Chondrocyte (in vitro differentiated cells): ENCODE measurements around the gene EBLN2. TPM values are rescaled to one million over a fixed set of nuclear protein-coding genes. Genes with fewer than 3 reads are reported as not detected.

ENCODE experiments used
- DNase-seq: peaks from one replicate; pipeline ENCODE4 v3.0.0; 2021; ENCODE audit warnings: mixed read lengths, low spot score
- H3K27ac Mint-ChIP-seq: one replicate; pipeline ENCODE4 v1.8.0; 2021; ENCODE audit warnings: mild to moderate bottlenecking, moderate library complexity, mixed read lengths; ENCODE audit not compliant: unreplicated experiment
- H3K27me3 Mint-ChIP-seq: 2 replicates; pipeline ENCODE4 v1.8.0; 2021; ENCODE audit warnings: low read depth, mixed read lengths
- H3K36me3 Mint-ChIP-seq: 2 replicates; pipeline ENCODE4 v1.8.0; 2021; ENCODE audit warnings: low read depth, mixed read lengths
- H3K4me1 Mint-ChIP-seq: 2 replicates; pipeline ENCODE4 v1.8.0; 2021; ENCODE audit warnings: low read depth, mild to moderate bottlenecking, mixed read lengths
- H3K4me3 Mint-ChIP-seq: one replicate; pipeline ENCODE4 v1.8.0; 2021; ENCODE audit warnings: mild to moderate bottlenecking, moderate library complexity, mixed read lengths; ENCODE audit not compliant: unreplicated experiment
- H3K9me3 Mint-ChIP-seq: 2 replicates; pipeline ENCODE4 v1.8.0; 2021; ENCODE audit warnings: low read depth, mixed read lengths
- CTCF ChIP-seq: fragments of 200-600 bp; sonication (generic); IDR thresholded peaks from 2 replicates; pipeline ENCODE4 v1.5.0; 2021; ENCODE audit warnings: antibody characterized with exemption, mild to moderate bottlenecking, moderate library complexity
- total RNA-seq: library from RNA; stranded (reverse); gene quantifications from 3 replicates; pipeline ENCODE4 v1.2.1, GENCODE V29; 2021

Gene EBLN2
- total RNA-seq, 1 donor from 2014 or later: 3.3 TPM

GRCh38 chr3:73100741-73101559, 39.5 kb downstream of the EBLN2 start:
- Mint-ChIP-seq H3K4me1 (peaks cover 5% of the 10 kb centered on the region), H3K27me3 (peaks cover 3% of the 10 kb centered on the region), H3K9me3 (no peaks in the 10 kb centered on the region), H3K36me3 (no peaks in the 10 kb centered on the region), H3K4me3 (no peak overlapping the region), H3K27ac (no peak overlapping the region)
- no peak for DNase-seq
- peak; percentile 98 for TF ChIP-seq CTCF

- Mint-ChIP-seq H3K27ac (no peak overlapping the region), H3K4me3 (no peak overlapping the region), H3K4me1 (peaks cover 5% of the 10 kb centered on the region), H3K9me3 (no peaks in the 10 kb centered on the region), H3K27me3 (peaks cover 3% of the 10 kb centered on the region), H3K36me3 (no peaks in the 10 kb centered on the region)
- DNase-seq: no peak
- TF ChIP-seq CTCF: no peak
These were observed 40.4 kb downstream of the EBLN2 start for GRCh38 chr3:73101881-73102280.

- TF ChIP-seq CTCF: no peak
These were observed 45.8 kb downstream of the EBLN2 start for GRCh38 chr3:73107215-73107614.

GRCh38 chr3:73107676-73108187, 46.3 kb downstream of the EBLN2 start:
- Mint-ChIP-seq H3K27ac (no peak overlapping the region), H3K27me3 (peaks cover 3% of the 10 kb centered on the region), H3K36me3 (no peaks in the 10 kb centered on the region), H3K4me3 (no peak overlapping the region), H3K9me3 (no peaks in the 10 kb centered on the region), H3K4me1 (no peaks in the 10 kb centered on the region)
- no peak for TF ChIP-seq CTCF
- no peak for DNase-seq

More at GRCh38 chr3:73107215-73107614, 45.8 kb downstream of the EBLN2 start:
- no peaks in the 10 kb centered on the region for H3K4me1 Mint-ChIP-seq
- no peaks in the 10 kb centered on the region for H3K9me3 Mint-ChIP-seq
- no peak for DNase-seq
- peaks cover 3% of the 10 kb centered on the region for H3K27me3 Mint-ChIP-seq
- no peaks in the 10 kb centered on the region for H3K36me3 Mint-ChIP-seq
- H3K27ac Mint-ChIP-seq: no peak overlapping the region
- H3K4me3 Mint-ChIP-seq: no peak overlapping the region

- no peak overlapping the region for H3K4me3 Mint-ChIP-seq
- no peak for TF ChIP-seq CTCF
- H3K4me1 Mint-ChIP-seq: no peaks in the 10 kb centered on the region
- no peak for DNase-seq
- H3K9me3 Mint-ChIP-seq: no peaks in the 10 kb centered on the region
- peaks cover 3% of the 10 kb centered on the region for H3K27me3 Mint-ChIP-seq
- H3K36me3 Mint-ChIP-seq: no peaks in the 10 kb centered on the region
- H3K27ac Mint-ChIP-seq: no peak overlapping the region
These were observed 47.3 kb downstream of the EBLN2 start for GRCh38 chr3:73108750-73109149.
